GM19351 (cell line): ENCODE measurements around the gene SYT14.
"Not testable (repeated sequence)": the region's sequence is repeated elsewhere in the genome, so short reads cannot be mapped to it uniquely, and the experiment has no call there.

Experiments
- ATAC-seq: cut with Tn5 transposase; IDR thresholded peaks from one replicate; pipeline ENCODE4 v1.9.1; 2021; ENCODE audit warnings: mild to moderate bottlenecking, moderate library complexity; ENCODE audit not compliant: unreplicated experiment

SYT14 gene

DNA sequence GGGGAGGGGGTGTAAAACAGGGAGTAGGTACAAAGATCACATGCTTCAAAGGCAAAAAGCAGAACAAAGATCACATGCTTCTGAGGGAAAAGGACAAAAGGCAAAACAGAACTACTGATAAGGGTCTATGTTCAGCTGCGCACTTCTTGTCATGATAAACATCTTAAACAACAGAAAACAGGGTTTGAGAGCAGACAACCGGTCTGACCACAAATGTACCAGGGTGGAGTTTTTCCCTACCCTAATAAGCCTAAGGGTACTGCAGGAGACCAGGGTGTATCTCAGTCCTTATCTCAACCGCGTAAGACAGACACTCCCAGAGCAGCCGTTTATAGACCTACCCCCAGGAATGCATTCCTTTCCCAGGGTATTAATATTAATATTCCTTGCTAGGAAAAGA lies 258.2 kb downstream of the SYT14 start:
- ATAC-seq, result not testable (repeated sequence)

GRCh38 chr1:210198840-210199239 lies 260.8 kb downstream of the SYT14 start:
- no peak for ATAC-seq

DNA sequence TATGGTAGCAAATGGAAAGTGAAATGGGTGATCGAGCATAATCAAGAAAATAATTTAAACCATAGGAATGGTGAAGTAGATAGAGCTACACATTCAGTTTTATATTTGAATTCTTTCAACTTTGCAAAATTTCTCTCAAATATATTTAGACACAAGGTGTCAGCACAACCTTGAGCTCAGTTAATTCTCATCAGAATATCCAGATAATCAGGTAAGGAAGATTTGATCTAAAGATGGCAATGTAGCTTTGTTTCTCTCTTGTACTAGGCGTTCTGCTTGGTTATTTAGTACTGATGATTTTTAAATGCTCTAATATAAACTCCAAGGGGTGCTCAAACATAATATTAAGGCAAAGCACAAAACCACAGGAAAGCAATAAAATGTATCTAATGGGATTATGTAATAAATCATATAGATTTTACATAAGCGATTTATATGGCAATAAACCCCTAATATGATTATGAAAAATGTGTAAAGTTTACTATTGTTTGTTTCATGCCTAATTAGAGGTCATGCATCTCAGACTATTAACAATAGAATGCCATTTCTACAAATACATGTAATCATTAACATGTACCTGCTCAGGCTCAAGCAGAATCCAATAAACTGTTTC lies 262.2 kb downstream of the SYT14 start:
- no peak for ATAC-seq

DNA sequence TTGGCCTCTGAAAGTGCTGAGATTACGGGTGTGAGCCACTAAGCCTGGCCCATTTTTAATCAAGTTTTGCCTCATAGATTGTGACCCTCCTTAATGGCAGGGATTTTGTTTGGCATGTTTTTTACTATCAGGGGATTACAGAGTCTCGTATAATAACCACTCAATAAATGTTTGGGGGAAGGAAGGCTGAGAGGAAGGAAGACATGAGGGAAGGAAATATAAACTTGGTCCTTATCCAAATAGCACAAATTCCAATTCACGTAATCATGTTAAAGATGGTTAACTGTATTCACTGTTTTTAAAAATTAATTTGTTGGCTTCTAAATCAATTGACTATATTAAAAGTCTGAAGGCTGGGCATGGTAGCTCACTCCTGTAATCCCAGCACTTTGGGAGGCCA lies 263.7 kb downstream of the SYT14 start:
- ATAC-seq, result no peak

- ATAC-seq, result no peak
Measured at GRCh38 chr1:210207597-210208450, 269.8 kb downstream of the SYT14 start.

- ATAC-seq, result no peak
Measured at GRCh38 chr1:210213335-210213734, 275.3 kb downstream of the SYT14 start.

DNA sequence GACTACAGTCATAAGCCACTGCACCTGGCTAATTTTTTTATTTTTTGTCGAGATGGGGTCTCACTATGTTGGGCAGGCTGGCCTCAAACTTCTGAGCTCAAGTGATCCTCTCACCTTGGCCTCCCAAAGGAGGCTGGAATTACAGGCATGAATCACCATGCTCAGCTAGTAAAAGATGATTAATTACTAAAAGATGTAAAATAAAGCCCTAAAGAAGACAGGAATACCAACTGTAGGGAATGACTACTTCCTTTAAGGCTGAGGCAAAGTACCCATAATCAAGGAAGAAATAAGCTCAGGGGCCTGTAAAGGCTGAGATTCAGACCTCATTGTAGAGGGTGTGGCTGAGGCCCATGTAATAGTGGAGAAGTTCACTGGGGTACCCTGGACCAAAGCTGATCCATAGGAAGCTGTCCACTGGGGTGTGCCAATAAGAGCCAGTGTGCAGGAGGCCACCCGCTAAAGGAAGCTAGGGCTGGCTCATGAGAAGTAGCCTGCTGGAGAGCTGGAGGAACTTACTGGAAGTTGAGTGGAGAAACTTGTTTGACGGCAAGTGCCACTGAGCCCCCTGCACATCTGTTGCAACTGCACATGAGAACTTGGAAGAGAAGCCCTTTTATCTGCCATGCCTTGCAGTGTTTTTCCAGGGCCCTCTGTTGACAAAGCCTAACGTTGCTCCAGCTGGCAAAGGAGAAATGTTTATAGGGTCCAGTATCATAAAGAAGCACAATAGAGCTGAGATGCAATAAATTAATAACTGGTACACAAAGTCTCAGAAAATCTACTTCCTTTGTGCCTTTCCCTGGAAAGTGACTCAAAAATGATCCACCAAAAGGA lies 276.8 kb downstream of the SYT14 start:
- no peak for ATAC-seq

DNA sequence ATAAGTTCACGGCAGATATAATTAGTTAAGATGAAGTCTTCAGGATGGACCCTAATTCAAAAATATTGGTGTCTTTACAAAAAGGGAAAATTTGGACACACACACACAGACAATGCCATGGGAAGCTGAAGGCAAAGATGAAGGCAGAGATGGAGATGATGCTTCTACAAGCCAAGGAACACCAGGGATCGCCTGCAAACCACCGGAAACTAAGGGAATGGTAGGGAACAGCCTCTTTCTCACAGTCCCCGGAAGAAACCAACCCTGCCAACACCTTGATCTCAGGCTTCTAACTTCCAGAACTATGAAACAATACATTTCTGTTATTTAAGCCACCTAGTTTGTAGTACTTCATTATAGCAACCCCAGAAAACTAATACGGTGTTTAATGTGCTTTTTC lies 279.5 kb downstream of the SYT14 start:
- ATAC-seq, result no peak

- ATAC-seq, result no peak
Measured at GRCh38 chr1:210218047-210218446, 280.0 kb downstream of the SYT14 start.
